OCI-LY3 (cell line): ENCODE results near the gene ACSM6.

Source experiments
- CTCF ChIP-seq: fragments of 200-600, 300-600 bp; sonication (generic); IDR thresholded peaks from 2 replicates; pipeline ENCODE4 v1.5.1; 2014; ENCODE audit warnings: antibody characterized with exemption, low read length, low read depth
- EZH2phosphoT487 ChIP-seq: fragments of 200-600 bp; shearing (Covaris generic); IDR thresholded peaks from 2 replicates; pipeline ENCODE4 v1.6.1; 2018; ENCODE audit warnings: antibody characterized with exemption, mixed run types, low read depth

- TF ChIP-seq EZH2phosphoT487: no peak
- peak; percentile 23; the same call in 1 of the 2 replicates for TF ChIP-seq CTCF
Observed at GRCh38 chr10:95201736-95202135, 7.7 kb downstream of the ACSM6 start.
